Ramos (cell line): ENCODE measurements around the gene CCDC187.

Experiments used
- in situ Hi-C: fragments of 300-500 bp; cut with MboI; formaldehyde crosslinking; loops from one replicate; pipeline ENCODE4 v1.14.3; 2022; ENCODE audit warnings: low sequenced_read_pairs; ENCODE audit not compliant: unreplicated experiment

CCDC187 gene

GRCh38 chr9:136259836-136260235, 44.1 kb downstream of the CCDC187 start:
- in situ Hi-C loops, result no loop called here

GRCh38 chr9:136259517-136259813, 44.4 kb downstream of the CCDC187 start:
- in situ Hi-C loops, result no loop called here

- in situ Hi-C loops, result no loop called here
Observed at GRCh38 chr9:136258786-136259516, 44.9 kb downstream of the CCDC187 start.

- in situ Hi-C loops, result no loop called here
Observed at GRCh38 chr9:136258299-136258625, 45.6 kb downstream of the CCDC187 start.

- in situ Hi-C loops, result no loop called here
Observed at GRCh38 chr9:136257381-136258298, 46.3 kb downstream of the CCDC187 start.

- in situ Hi-C loops, result no loop called here
Observed at GRCh38 chr9:136255896-136256890, 47.7 kb downstream of the CCDC187 start.

GRCh38 chr9:136255166-136255538, 48.7 kb downstream of the CCDC187 start:
- in situ Hi-C loops, result no loop called here

GRCh38 chr9:136254381-136255165, 49.3 kb downstream of the CCDC187 start:
- in situ Hi-C loops, result no loop called here

GRCh38 chr9:136253246-136254130, 50.4 kb downstream of the CCDC187 start:
- in situ Hi-C loops, result no loop called here

- in situ Hi-C loops, result no loop called here
Observed at GRCh38 chr9:136252846-136253245, 51.0 kb downstream of the CCDC187 start.

GRCh38 chr9:136252281-136252680, 51.6 kb downstream of the CCDC187 start:
- in situ Hi-C loops, result no loop called here

- in situ Hi-C loops, result no loop called here
Observed at GRCh38 chr9:136251264-136252115, 52.4 kb downstream of the CCDC187 start.

GRCh38 chr9:136250676-136251075, 53.2 kb downstream of the CCDC187 start:
- in situ Hi-C loops, result no loop called here

- in situ Hi-C loops, result no loop called here
Observed at GRCh38 chr9:136249877-136250559, 53.9 kb downstream of the CCDC187 start.

GRCh38 chr9:136248951-136249876, 54.7 kb downstream of the CCDC187 start:
- in situ Hi-C loops, result no loop called here

- in situ Hi-C loops, result no loop called here
Observed at GRCh38 chr9:136247947-136248637, 55.8 kb downstream of the CCDC187 start.
